IMR-90 (cell line): Measurements from ENCODE around the gene SNAPC4. TPM values are rescaled to one million over a fixed set of nuclear protein-coding genes. Genes with fewer than 3 reads are reported as not detected.

Source experiments
- ATAC-seq: fragments of 200-7000 bp; cut with Tn5 transposase; 2 replicates; pipeline ENCODE4 v1.9.1; 2020; ENCODE audit warnings: low read depth, mild to moderate bottlenecking, moderate library complexity
- BruUV-seq: library from RNA; stranded (reverse); fragments of 400-500 nt; replicated peaks from 2 replicates; lab custom pipeline; 2021; lab: Mats Ljungman, UMichigan
- CTCF ChIA-PET: fragments of 300-600 bp; formaldehyde crosslinking; extraction: SDS; loops from one replicate; lab custom pipeline; 2021; ENCODE audit warnings: antibody characterized with exemption; lab: Yijun Ruan, JAX
- POLR2A ChIA-PET: fragments of 300-600 bp; sonication (Branson Sonifier 250); formaldehyde crosslinking; loops from one replicate; lab custom pipeline; 2022; ENCODE audit warnings: antibody characterized with exemption; ENCODE audit not compliant: unreplicated experiment; lab: Charles Lee
- DNase-seq: peaks from one replicate; pipeline ENCODE4 v3.0.0; 2013
- H2AFZ ChIP-seq: replicated peaks from 2 replicates; pipeline ENCODE3; 2013; ENCODE audit warnings: low read length, mild to moderate bottlenecking; ENCODE audit not compliant: poor library complexity
- H2AK5ac ChIP-seq: 2 replicates; pipeline ENCODE4 v1.6.1; 2013; ENCODE audit warnings: low read depth, low read length, inconsistent platforms
- H2AK9ac ChIP-seq: replicated peaks from 2 replicates; pipeline ENCODE3; 2013; ENCODE audit warnings: mild to moderate bottlenecking, low read depth, low read length, moderate library complexity; ENCODE audit not compliant: poor library complexity
- H2BK120ac ChIP-seq: 2 replicates; pipeline ENCODE4 v1.6.1; 2013; ENCODE audit warnings: low read depth, low read length, inconsistent platforms
- H2BK15ac ChIP-seq: 3 replicates; pipeline ENCODE4 v1.6.1; 2013; ENCODE audit warnings: low read depth, low read length, inconsistent platforms
- H2BK20ac ChIP-seq: 2 replicates; pipeline ENCODE4 v1.6.1; 2013; ENCODE audit warnings: low read depth, mild to moderate bottlenecking, inconsistent platforms, low read length, moderate library complexity
- H2BK5ac ChIP-seq: 2 replicates; pipeline ENCODE4 v1.6.1; 2013; ENCODE audit warnings: mild to moderate bottlenecking, low read depth, low read length, inconsistent platforms; ENCODE audit not compliant: poor library complexity, severe bottlenecking
- H3K14ac ChIP-seq: replicated peaks from 2 replicates; pipeline ENCODE4 v1.6.1; 2013; ENCODE audit warnings: low read depth, low read length, inconsistent platforms
- H3K18ac ChIP-seq: 2 replicates; pipeline ENCODE4 v1.6.1; 2013; ENCODE audit warnings: low read depth, low read length, control low read depth
- H3K23ac ChIP-seq: 2 replicates; pipeline ENCODE4 v1.6.1; 2013; ENCODE audit warnings: low read depth, low read length, inconsistent platforms
- H3K27ac ChIP-seq: 2 replicates; pipeline ENCODE4 v1.5.1; 2013; ENCODE audit warnings: mild to moderate bottlenecking, control low read depth, low read length; ENCODE audit not compliant: insufficient read depth
- H3K27me3 ChIP-seq: 2 replicates; pipeline ENCODE4 v1.6.1; 2013; ENCODE audit warnings: low read length; ENCODE audit not compliant: control insufficient read depth, insufficient read depth
- H3K36me3 ChIP-seq: 2 replicates; pipeline ENCODE4 v1.6.1; 2013; ENCODE audit warnings: low read length, mixed read lengths; ENCODE audit not compliant: control insufficient read depth, insufficient read depth
- H3K4ac ChIP-seq: 2 replicates; pipeline ENCODE4 v1.6.1; 2013; ENCODE audit warnings: low read depth, low read length, inconsistent platforms
- H3K4me1 ChIP-seq: 2 replicates; pipeline ENCODE4 v1.6.1; 2013; ENCODE audit warnings: low read length, mixed read lengths; ENCODE audit not compliant: control insufficient read depth, insufficient read depth
- H3K4me2 ChIP-seq: 2 replicates; pipeline ENCODE4 v1.6.1; 2013; ENCODE audit warnings: low read depth, mild to moderate bottlenecking, control low read depth, low read length, moderate library complexity
- H3K4me3 ChIP-seq: 2 replicates; pipeline ENCODE4 v1.5.1; 2013; ENCODE audit warnings: low read depth, mild to moderate bottlenecking, control low read depth, low read length, moderate library complexity; ENCODE audit not compliant: insufficient read depth
- H3K56ac ChIP-seq: 2 replicates; pipeline ENCODE4 v1.6.1; 2013; ENCODE audit warnings: low read length, inconsistent platforms; ENCODE audit not compliant: insufficient read depth; ENCODE audit errors: extremely low read depth
- H3K79me1 ChIP-seq, 2 experiments: 2 replicates each; pipeline ENCODE4 v1.6.1; 2013; ENCODE audit warnings: low read length in 2 of 2, inconsistent platforms in 1 of 2, low read depth in 1 of 2
- H3K9ac ChIP-seq: 2 replicates; pipeline ENCODE4 v1.6.1; 2013; ENCODE audit warnings: low read depth, low read length, control low read depth
- H3K9me1 ChIP-seq: 2 replicates; pipeline ENCODE4 v1.6.1; 2013; ENCODE audit warnings: low read length, inconsistent platforms; ENCODE audit not compliant: insufficient read depth
- H3K9me3 ChIP-seq: 2 replicates; pipeline ENCODE4 v1.6.1; 2013; ENCODE audit warnings: low read length; ENCODE audit not compliant: control insufficient read depth, insufficient read depth
- H4K20me1 ChIP-seq: 2 replicates; pipeline ENCODE4 v1.6.1; 2013; ENCODE audit warnings: low read length, inconsistent platforms; ENCODE audit not compliant: insufficient read depth
- H4K5ac ChIP-seq: 2 replicates; pipeline ENCODE4 v1.6.1; 2013; ENCODE audit warnings: mild to moderate bottlenecking, low read depth, low read length, control low read depth
- H4K8ac ChIP-seq, 2 experiments: 2 replicates each; pipeline ENCODE4 v1.6.1; 2013; ENCODE audit warnings: low read depth in 2 of 2, low read length in 2 of 2, control low read depth in 1 of 2, inconsistent platforms in 1 of 2
- H4K91ac ChIP-seq: 2 replicates; pipeline ENCODE4 v1.6.1; 2013; ENCODE audit warnings: low read depth, low read length, inconsistent platforms; ENCODE audit not compliant: insufficient read depth
- CEBPB ChIP-seq: IDR thresholded peaks from 2 replicates; pipeline ENCODE4 v1.6.1; 2012; ENCODE audit warnings: low read depth, low read length, improper control_type of control experiment
- MAFK ChIP-seq: IDR thresholded peaks from 2 replicates; pipeline ENCODE4 v1.6.1; 2012; ENCODE audit warnings: low read depth, low read length, improper control_type of control experiment
- MAZ ChIP-seq: IDR thresholded peaks from 2 replicates; pipeline ENCODE4 v1.6.1; 2012; ENCODE audit warnings: low read depth, mild to moderate bottlenecking, low read length, improper control_type of control experiment, moderate library complexity, borderline replicate concordance
- MXI1 ChIP-seq: IDR thresholded peaks from 2 replicates; pipeline ENCODE4 v1.6.1; 2012; ENCODE audit warnings: low read depth, mild to moderate bottlenecking, low read length, moderate library complexity, borderline replicate concordance
- RAD21 ChIP-seq: IDR thresholded peaks from 2 replicates; pipeline ENCODE4 v1.6.1; 2012; ENCODE audit warnings: low read length, improper control_type of control experiment
- RCOR1 ChIP-seq: IDR thresholded peaks from 2 replicates; pipeline ENCODE4 v1.6.1; 2012; ENCODE audit warnings: mild to moderate bottlenecking, low read length, improper control_type of control experiment; ENCODE audit not compliant: insufficient replicate concordance
- RFX5 ChIP-seq: IDR thresholded peaks from 2 replicates; pipeline ENCODE4 v1.8.0; 2012; ENCODE audit warnings: low read depth, mild to moderate bottlenecking, low read length, moderate library complexity
- SMC3 ChIP-seq: fragments of 150-350 bp; IDR thresholded peaks from 2 replicates; pipeline ENCODE4 v1.6.1; 2016; ENCODE audit warnings: low read depth, mild to moderate bottlenecking, antibody characterized with exemption, low read length, moderate library complexity
- USF2 ChIP-seq: fragments of 150-350 bp; IDR thresholded peaks from 2 replicates; pipeline ENCODE4 v1.6.1; 2017; ENCODE audit warnings: mild to moderate bottlenecking, antibody characterized with exemption, low read length, low read depth
- WGBS, 2 experiments: methylation state at CpG; one replicate each; pipeline versions ENCODE4 v1.1.5 to v1.1.7; 2013; ENCODE audit warnings: missing lambda C conversion rate in 2 of 2; ENCODE audit not compliant: insufficient read length in 1 of 2; ENCODE audit errors: extremely low coverage in 2 of 2; 5-methylcytosine and 5-hydroxymethylcytosine counted together
- dilution Hi-C: fragments of 300-500 bp; cut with HindIII; formaldehyde crosslinking; loops from one replicate; pipeline ENCODE4 v1.14.3; 2018; ENCODE audit warnings: low sequenced_read_pairs; ENCODE audit not compliant: unreplicated experiment
- in situ Hi-C: fragments of 300-500 bp; cut with MboI; formaldehyde crosslinking; loops from 3 replicates; pipeline ENCODE4 v1.14.3; 2019; ENCODE audit warnings: low sequenced_read_pairs, inconsistent platforms, mixed read lengths
- intact Hi-C: fragments of 100-400 bp; cut with micrococcal nuclease; formaldehyde crosslinking; loops from 2 replicates; pipeline ENCODE4 v1.10.0; 2022
- polyA plus RNA-seq, 3 experiments: library from polyadenylated mRNA; depleted of rRNA; stranded (reverse); fragments of >200 nt; gene quantifications; 2 replicates each; pipeline ENCODE4 v1.2.3, GENCODE V29; 2012; ENCODE audit warnings: low replicate concordance in 1 of 3
- total RNA-seq: library from RNA; depleted of rRNA; stranded (reverse); fragments of >200 nt; gene quantifications from 2 replicates; pipeline ENCODE4 v1.2.3, GENCODE V29; 2012

The SNAPC4 gene
- total and polyA plus RNA-seq, 2 of the 4 experiments (the other 2 are of a cell fraction): 2.5 to 6.5 TPM

- no peak for TF ChIP-seq RFX5
- no peak for TF ChIP-seq RCOR1
- no peak for TF ChIP-seq RAD21
- no peak for TF ChIP-seq MAFK
- TF ChIP-seq USF2: no peak
- no peak for TF ChIP-seq MXI1
- no peak for TF ChIP-seq CEBPB
- no peak for TF ChIP-seq SMC3
- no peak for TF ChIP-seq MAZ
- intact Hi-C loops (no loop called here), dilution Hi-C loops (no loop called here), in situ Hi-C loops (no loop called here)
- H2AK5ac ChIP-seq: no peak overlapping the region
- no peak overlapping the region for H2AFZ ChIP-seq
- no peaks in the 10 kb centered on the region for H3K9me3 ChIP-seq
- H3K36me3 ChIP-seq: peaks cover 79% of the 10 kb centered on the region
- H3K4me3 ChIP-seq: no peak overlapping the region
- H3K23ac ChIP-seq: no peak overlapping the region
- H3K9ac ChIP-seq: no peak overlapping the region
- H3K79me1 ChIP-seq: peaks cover 4 to 47% of the 10 kb centered on the region in 2 experiments; a peak in 3 of 4 replicates
- BruUV-seq: no TSS peak
- ATAC-seq: no peak
- H3K9me1 ChIP-seq: no peaks in the 10 kb centered on the region
- no CpG with 5 or more reads among the region's 7 CpGs for WGBS, 2 experiments
- no peak overlapping the region for H2AK9ac ChIP-seq
- H4K91ac ChIP-seq: no peak overlapping the region
- no peak overlapping the region for H3K14ac ChIP-seq
- H3K4me2 ChIP-seq: no peak overlapping the region
- no peak overlapping the region for H2BK20ac ChIP-seq
- no peak overlapping the region for H2BK5ac ChIP-seq
- H4K20me1 ChIP-seq: peaks cover 35% of the 10 kb centered on the region
- H3K4ac ChIP-seq: no peak overlapping the region
- ChIA-PET POLR2A (no interaction called here), CTCF (interaction anchor here (0.6 kb wide), 1 partner anchor 267 kb away, joined by 8 read pairs; no protein-coding TSS in a partner anchor)
- H3K27me3 ChIP-seq: no peaks in the 10 kb centered on the region
- no peak overlapping the region for H3K27ac ChIP-seq
- no peak overlapping the region for H3K56ac ChIP-seq
- no peak overlapping the region for H4K5ac ChIP-seq
- H2BK15ac ChIP-seq: no peak overlapping the region
- H2BK120ac ChIP-seq: no peak overlapping the region
- no peak for DNase-seq
- peaks cover 3% of the 10 kb centered on the region for H3K4me1 ChIP-seq
- no peak overlapping the region for H3K18ac ChIP-seq
- no peak overlapping the region for H4K8ac ChIP-seq
Observed at GRCh38 chr9:136443687-136444086, 43.7 kb upstream of the SNAPC4 start.
